ENCODE measurements around the gene DTX3L.

The DTX3L gene

DNA sequence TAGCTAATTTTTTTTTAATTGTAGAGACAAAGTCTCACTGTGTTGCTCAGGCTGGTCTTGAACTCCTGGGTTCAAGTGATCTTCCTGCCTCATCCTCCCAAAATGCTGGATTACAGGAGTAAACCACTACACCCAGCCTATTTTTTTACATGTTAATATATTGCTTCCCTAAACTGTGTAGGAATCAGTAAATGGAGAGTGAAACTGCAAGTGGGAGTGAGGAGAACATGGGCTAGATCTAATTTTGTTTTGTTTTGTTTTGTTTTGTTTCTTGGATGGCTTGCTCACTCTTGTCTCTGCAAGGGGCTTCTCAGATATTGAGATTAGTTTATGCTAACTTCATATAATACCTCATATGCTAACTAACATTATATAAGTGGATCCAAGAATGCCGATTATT, 44.8 kb downstream of the DTX3L start:
- no peak for DNase-seq

DNA sequence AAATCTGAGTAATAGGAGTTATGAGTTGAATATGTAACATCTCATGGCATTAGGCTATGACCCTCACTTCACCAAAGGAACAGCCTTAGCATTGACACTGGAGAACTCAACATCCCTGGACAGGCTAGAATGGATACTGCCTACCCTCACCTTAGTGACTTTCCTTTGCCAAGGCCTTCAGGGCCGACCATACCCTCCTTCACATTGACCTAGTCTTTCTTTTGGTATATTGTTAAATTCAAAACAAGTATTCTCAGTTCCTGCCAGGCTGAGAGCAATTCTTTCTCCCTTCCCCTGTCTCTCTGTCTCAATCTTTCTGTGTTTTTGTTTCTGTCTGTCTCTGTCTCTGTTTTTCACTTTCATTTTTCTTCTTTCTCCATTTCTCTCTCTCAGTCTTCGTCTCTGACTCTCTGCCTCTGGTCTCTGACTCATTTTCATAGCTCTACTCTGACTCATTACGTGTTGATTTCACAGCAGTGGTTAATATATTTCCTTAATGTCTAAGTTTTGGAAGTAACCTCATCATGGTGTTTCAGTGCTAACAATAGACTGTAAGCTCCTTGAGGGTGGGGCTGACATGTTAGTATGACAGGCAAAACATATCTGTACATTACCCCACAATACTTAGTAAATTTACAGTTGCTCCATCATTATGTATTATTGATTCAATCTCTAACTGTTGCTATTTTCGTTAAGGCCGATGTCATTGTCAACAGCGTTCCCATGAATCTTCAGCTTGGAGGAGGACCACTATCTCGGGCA, 45.8 kb downstream of the DTX3L start:
- peak; percentile 89 for DNase-seq

DNA sequence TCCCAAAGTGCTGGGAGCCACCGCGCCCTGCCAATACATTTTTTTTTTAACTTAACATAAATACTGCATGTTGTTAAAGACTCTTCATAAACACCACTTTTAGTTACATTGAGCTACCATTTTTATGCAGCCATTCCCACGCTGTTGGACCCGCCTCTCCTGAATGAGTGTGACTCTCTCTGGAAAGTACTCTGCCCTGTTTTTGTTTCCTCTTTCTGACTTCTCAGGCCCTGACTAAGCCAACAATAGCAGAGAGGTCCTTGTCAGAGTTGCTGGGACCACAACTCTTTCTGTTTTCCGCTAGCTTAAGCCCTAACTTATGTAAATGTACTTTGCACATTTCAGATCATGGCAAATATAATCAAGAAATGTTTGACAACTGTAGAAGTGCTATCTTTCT, 48.6 kb downstream of the DTX3L start:
- DNase-seq: peak; percentile 78

GRCh38 chr3:122615303-122615702, 51.2 kb downstream of the DTX3L start:
- no peak for DNase-seq

GRCh38 chr3:122618614-122619013, 54.5 kb downstream of the DTX3L start:
- no peak for DNase-seq

DNA sequence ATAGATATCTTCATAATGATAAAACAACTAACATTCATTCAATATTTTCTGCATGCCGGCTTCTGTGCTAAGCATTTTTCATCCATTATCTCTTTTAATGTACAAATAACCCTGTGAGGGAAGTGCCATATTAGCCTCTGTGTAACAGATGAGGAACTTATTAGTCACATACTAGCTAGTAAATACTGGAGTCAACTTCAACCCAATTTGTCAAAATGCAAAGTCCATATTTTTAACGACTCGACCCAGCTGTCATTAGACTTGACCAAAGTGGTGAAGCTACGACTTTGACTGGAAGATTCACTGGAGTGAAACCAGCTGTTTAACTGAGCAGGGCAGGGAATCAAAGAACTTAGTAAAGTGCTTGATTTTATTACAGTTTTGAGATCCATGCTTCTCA, 54.9 kb downstream of the DTX3L start:
- DNase-seq: no peak

DNA sequence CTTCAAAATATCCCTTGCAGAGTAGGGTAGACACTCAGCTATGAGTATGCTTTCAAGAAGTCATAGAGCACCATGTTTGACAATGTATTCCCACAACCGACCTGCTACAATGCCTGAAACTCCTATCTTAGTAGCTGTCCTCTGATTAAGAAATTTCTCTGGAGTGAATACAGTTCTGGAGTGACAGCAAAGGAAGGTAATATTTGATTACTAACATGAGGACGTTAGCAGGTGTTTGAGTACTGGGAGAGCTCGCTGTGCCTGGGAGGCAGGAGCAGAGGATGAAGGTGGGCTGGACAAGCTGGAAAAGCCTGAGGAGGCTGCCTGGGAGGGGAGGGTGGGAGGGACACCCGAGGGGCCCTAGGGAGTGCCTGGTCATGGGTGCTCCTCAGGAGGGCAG, 56.3 kb downstream of the DTX3L start:
- no peak for DNase-seq

DNA sequence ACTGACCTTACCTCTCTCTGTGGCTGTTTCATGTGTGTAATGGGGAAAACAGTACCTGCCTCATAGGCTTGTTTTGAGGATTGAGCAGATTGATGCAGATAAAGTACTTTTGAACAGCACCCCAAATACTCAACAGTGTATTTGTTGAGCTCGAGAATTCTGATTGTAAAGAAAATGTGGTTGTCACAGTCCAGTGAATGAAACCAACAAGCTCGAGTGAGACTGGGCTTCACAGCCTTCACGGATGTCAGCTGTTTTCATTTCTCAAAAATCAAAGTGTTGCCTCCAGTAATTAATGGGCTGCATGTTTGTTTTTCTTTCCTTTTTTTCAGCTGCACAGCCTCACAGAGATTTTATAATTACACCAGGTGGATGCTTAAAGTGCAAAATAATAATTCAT, 57.0 kb downstream of the DTX3L start:
- DNase-seq: no peak

GRCh38 chr3:122623031-122623829, 59.1 kb downstream of the DTX3L start:
- DNase-seq: peak; percentile 57
